Bladder microvascular endothelial cell (primary cell): ENCODE measurements around the gene CYP2C19. TPM values are rescaled to one million over a fixed set of nuclear protein-coding genes. Genes with fewer than 3 reads are reported as not detected.

Source experiments
- total RNA-seq: library from RNA; depleted of rRNA; stranded (reverse); fragments of >200 nt; gene quantifications from 2 replicates; pipeline ENCODE4 v1.2.3, GENCODE V29; 2014

Gene CYP2C19
- 0.06 TPM in 1 of 2 replicates, not detected in the other for total RNA-seq

GRCh38 chr10:94762393-94762792 is at the start of gene CYP2C19:
TSS of gene CYP2C19 (plus strand) at chr10:94762681. CDS start at chr10:94762706, 25 bp downstream.

Other genes with a start within 250 kb of the CYP2C19 start
- 36.6 and 51.0 TPM in 2 replicates for gene HELLS, start 216.9 kb upstream of the CYP2C19 start, total RNA-seq
- not detected in 2 replicates for gene CYP2C18, start 79.0 kb upstream of the CYP2C19 start, total RNA-seq
- not detected in 2 replicates for gene CYP2C9, start 176.0 kb downstream of the CYP2C19 start, total RNA-seq